HCT116 (cell line): ENCODE measurements around the gene WFDC12. TPM values are rescaled to one million over a fixed set of nuclear protein-coding genes. Genes with fewer than 3 reads are reported as not detected.

Experiments
- ATAC-seq: fragments of 200-7000 bp; cut with Tn5 transposase; 2 replicates; pipeline ENCODE4 v1.9.1; 2020; ENCODE audit warnings: mild to moderate bottlenecking, moderate library complexity
- BruUV-seq: library from RNA; stranded (reverse); fragments of 400-500 nt; replicated peaks from 2 replicates; lab custom pipeline; 2021; lab: Mats Ljungman, UMichigan
- CTCF ChIA-PET: fragments of 300-600 bp; sonication (Branson Sonifier 250); formaldehyde crosslinking; loops from one replicate; lab custom pipeline; 2021; ENCODE audit warnings: antibody characterized with exemption; lab: Charles Lee
- POLR2A ChIA-PET: fragments of 300-600, 350-600 bp; sonication (Branson Sonifier 250); formaldehyde crosslinking; loops from one replicate; lab custom pipeline; 2021; ENCODE audit warnings: antibody characterized with exemption; lab: Charles Lee
- RAD21 ChIA-PET, 2 experiments: fragments of 300-600 bp; sonication (Branson Sonifier 250); formaldehyde crosslinking; loops; one replicate each; lab custom pipeline; 2023; ENCODE audit warnings: low total read pairs in 2 of 2; ENCODE audit not compliant: uncharacterized antibody in 2 of 2, unreplicated experiment in 2 of 2, low non-redundant PET in 1 of 2; lab: Charles Lee
- DNase-seq: peaks from one replicate; pipeline ENCODE4 v3.0.0-alpha.2; 2010; ENCODE audit warnings: low read depth, low spot score
- H2AFZ ChIP-seq: fragments of 200-600 bp; shearing (Covaris generic), sonication (generic); 2 replicates; pipeline ENCODE4 v1.6.1; 2017; ENCODE audit warnings: low read depth, mixed run types, mixed read lengths, antibody characterized with exemption, low read length; ENCODE audit not compliant: poor library complexity, severe bottlenecking
- H3K27ac ChIP-seq: 2 replicates; pipeline ENCODE4 v1.5.1; 2012; ENCODE audit warnings: low read depth, low read length
- H3K27me3 ChIP-seq: fragments of 200-600 bp; sonication (generic); 2 replicates; pipeline ENCODE4 v1.6.1; 2016; ENCODE audit warnings: mixed run types, low read length, mixed read lengths; ENCODE audit not compliant: insufficient read depth
- H3K36me3 ChIP-seq, 2 experiments: fragments of 200-500 bp in 1 of 2; fragments of 200-600 bp in 1 of 2; sonication (Bioruptor generic) in 1 of 2; sonication (generic) in 1 of 2; 2 replicates each; pipeline versions ENCODE4 v1.5.1 to v1.6.1; 2014 to 2016; ENCODE audit warnings: low read length in 2 of 2, inconsistent platforms in 1 of 2, mixed read lengths in 1 of 2, mixed run types in 1 of 2; ENCODE audit not compliant: insufficient read depth in 2 of 2, control insufficient read depth in 1 of 2
- H3K4me1 ChIP-seq, 2 experiments: fragments of 200-600 bp in 1 of 2; sonication (generic) in 1 of 2; 2 replicates each; pipeline versions ENCODE4 v1.5.1 to v1.6.1; 2012 to 2017; ENCODE audit warnings: low read length in 2 of 2, inconsistent platforms in 1 of 2, mild to moderate bottlenecking in 1 of 2, mixed read lengths in 1 of 2, mixed run types in 1 of 2, moderate library complexity in 1 of 2; ENCODE audit not compliant: insufficient read depth in 2 of 2, control insufficient read depth in 1 of 2
- H3K4me2 ChIP-seq: fragments of 200-600 bp; sonication (generic); 2 replicates; pipeline ENCODE4 v1.6.1; 2017; ENCODE audit warnings: mixed run types, low read length, mixed read lengths
- H3K4me3 ChIP-seq, 2 experiments: fragments of 200-600 bp in 1 of 2; sonication (generic) in 1 of 2; replicated peaks in 1 of 2; 2 replicates each; pipeline ENCODE4 v1.5.1; 2011 to 2016; ENCODE audit warnings: low read length in 2 of 2, control low read depth in 1 of 2, low read depth in 1 of 2, mild to moderate bottlenecking in 1 of 2, mixed read lengths in 1 of 2, mixed run types in 1 of 2
- H3K79me2 ChIP-seq: fragments of 200-600 bp; sonication (generic); 2 replicates; pipeline ENCODE4 v1.6.1; 2017; ENCODE audit warnings: mild to moderate bottlenecking, mixed run types, low read length, moderate library complexity, mixed read lengths; ENCODE audit not compliant: insufficient read depth
- H3K9ac ChIP-seq: fragments of 200-600 bp; sonication (generic); 2 replicates; pipeline ENCODE4 v1.6.1; 2016; ENCODE audit warnings: low read length, mixed read lengths
- H3K9me2 ChIP-seq: fragments of 200-600 bp; sonication (generic), shearing (Covaris generic); 2 replicates; pipeline ENCODE4 v1.6.1; 2017; ENCODE audit warnings: mixed run types, mild to moderate bottlenecking, moderate library complexity; ENCODE audit not compliant: insufficient read depth
- H3K9me3 ChIP-seq, 2 experiments: fragments of 200-500 bp in 1 of 2; fragments of 200-600 bp in 1 of 2; sonication (Bioruptor generic) in 1 of 2; sonication (generic) in 1 of 2; 2 replicates each; pipeline ENCODE4 v1.6.1; 2014 to 2017; ENCODE audit warnings: low read length in 2 of 2, mixed read lengths in 2 of 2, inconsistent platforms in 1 of 2, low read depth in 1 of 2, mild to moderate bottlenecking in 1 of 2, mixed run types in 1 of 2, moderate library complexity in 1 of 2; ENCODE audit not compliant: control insufficient read depth in 1 of 2, insufficient read depth in 1 of 2
- H4K20me1 ChIP-seq: fragments of 200-600 bp; sonication (generic), shearing (Covaris generic); 2 replicates; pipeline ENCODE4 v1.6.1; 2017; ENCODE audit warnings: mixed run types, mild to moderate bottlenecking, moderate library complexity; ENCODE audit not compliant: insufficient read depth
- CBX3 ChIP-seq: IDR thresholded peaks from 2 replicates; pipeline ENCODE4 v1.6.1; 2012; ENCODE audit warnings: low read depth
- CEBPB ChIP-seq: IDR thresholded peaks from 2 replicates; pipeline ENCODE4 v1.6.1; 2012; ENCODE audit warnings: low read depth
- EGR1 ChIP-seq: IDR thresholded peaks from 2 replicates; pipeline ENCODE4 v1.6.1; 2012; ENCODE audit warnings: low read depth
- ELF1 ChIP-seq: IDR thresholded peaks from 2 replicates; pipeline ENCODE4 v1.6.1; 2012; ENCODE audit warnings: low read depth, borderline replicate concordance
- JUND ChIP-seq: IDR thresholded peaks from 2 replicates; pipeline ENCODE4 v1.6.1; 2012
- MAX ChIP-seq: IDR thresholded peaks from 2 replicates; pipeline ENCODE4 v1.6.1; 2012
- RAD21 ChIP-seq: IDR thresholded peaks from 2 replicates; pipeline ENCODE4 v1.6.1; 2012; ENCODE audit warnings: low read depth, mild to moderate bottlenecking
- REST ChIP-seq: IDR thresholded peaks from 2 replicates; pipeline ENCODE4 v1.6.1; 2012; ENCODE audit warnings: low read depth
- SIN3A ChIP-seq: IDR thresholded peaks from 2 replicates; pipeline ENCODE4 v1.6.1; 2012; ENCODE audit warnings: low read depth
- ZFX ChIP-seq: fragments of 450-650 bp; IDR thresholded peaks from 2 replicates; pipeline ENCODE4 v1.6.1; 2017
- ZNF274 ChIP-seq: fragments of 200-500 bp; sonication (Bioruptor generic); IDR thresholded peaks from 2 replicates; pipeline ENCODE4 v1.6.1; 2014; ENCODE audit warnings: mild to moderate bottlenecking, low read depth, low read length, inconsistent platforms
- intact Hi-C: fragments of 100-400 bp; cut with micrococcal nuclease; formaldehyde crosslinking; loops from 2 replicates; pipeline ENCODE4 v1.10.0; 2022
- total RNA-seq: library from RNA; stranded (reverse); gene quantifications from one replicate; pipeline ENCODE4 v1.2.1, GENCODE V29; 2021; ENCODE audit not compliant: unreplicated experiment
- TF ChIP-seq, protein P1 (sequence below), 3 experiments: fragments of 200-600 bp in 1 of 3; sonication (generic) in 1 of 3; IDR thresholded peaks in 2 of 3; conservative IDR thresholded peaks in 1 of 3; 2 replicates each; pipeline ENCODE4 v1.5.1; 2012 to 2017; ENCODE audit warnings: low read depth in 2 of 3, low read length in 2 of 3, antibody characterized with exemption in 1 of 3, borderline replicate concordance in 1 of 3, control low read depth in 1 of 3, mild to moderate bottlenecking in 1 of 3, mixed read lengths in 1 of 3, mixed run types in 1 of 3, moderate library complexity in 1 of 3; ENCODE audit not compliant: insufficient read depth in 1 of 3

WFDC12 gene
- total RNA-seq, 1 experiment from 2014 or later, result not detected

DNA sequence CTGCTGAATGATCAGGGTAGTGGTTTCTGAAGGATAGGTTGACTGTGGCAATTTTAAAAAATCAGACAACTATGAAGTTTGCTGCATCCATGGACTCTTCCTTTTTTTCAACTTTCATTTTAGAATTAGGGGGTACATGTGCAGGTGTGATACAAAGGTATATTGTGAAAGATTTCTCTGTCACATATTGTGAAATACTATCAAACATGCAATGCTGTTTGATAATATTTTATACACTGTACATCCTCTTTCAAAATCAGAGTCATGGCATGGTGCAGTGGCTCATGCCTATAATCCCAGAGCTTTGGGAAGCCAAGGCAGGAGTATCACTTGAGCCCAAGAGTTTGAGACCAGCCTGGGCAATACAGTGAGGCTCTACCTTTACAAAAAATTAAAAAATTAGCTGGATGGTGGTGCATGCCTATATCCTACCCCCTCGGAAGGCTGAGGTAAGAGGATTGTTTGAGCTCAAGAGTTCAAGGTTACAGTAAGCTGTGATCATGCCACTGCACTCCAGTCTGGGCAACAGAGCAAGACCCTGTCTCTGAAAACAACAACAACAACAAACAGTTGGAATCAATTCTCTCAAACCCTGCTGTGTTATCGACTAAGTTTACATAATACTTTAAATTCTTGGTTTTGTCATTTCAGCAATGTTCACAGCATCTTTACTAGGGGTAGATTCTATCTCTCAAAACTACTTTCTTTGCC lies 4.6 kb downstream of the WFDC12 start (continued):
- TF ChIP-seq ZNF274 (no peak), ZFX (no peak), SIN3A (no peak), ELF1 (no peak)

- intact Hi-C loops, result no loop called here
- no peak for DNase-seq
- no TSS peak for BruUV-seq
- H3K4me1 ChIP-seq, result no peaks in the 10 kb centered on the region
- H3K4me3 ChIP-seq, result no peak overlapping the region
- no peak overlapping the region for H3K9ac ChIP-seq
- POLR2A ChIA-PET, result interaction anchor here (1.1 kb wide), 1 partner anchor 21 kb away, joined by 3 read pairs; no protein-coding TSS in a partner anchor
- no peak overlapping the region for H2AFZ ChIP-seq
- H4K20me1 ChIP-seq, result no peaks in the 10 kb centered on the region
- H3K9me2 ChIP-seq, result no peaks in the 10 kb centered on the region
- H3K79me2 ChIP-seq, result no peaks in the 10 kb centered on the region
- no peaks in the 10 kb centered on the region for H3K36me3 ChIP-seq
- peak; percentile 10; the same call in 1 of the 2 replicates for TF ChIP-seq RAD21
- TF ChIP-seq MAX, result no peak
- no peak for TF ChIP-seq JUND
- no peak for TF ChIP-seq EGR1
- TF ChIP-seq ELF1, result no peak
- no peak for TF ChIP-seq CBX3
- TF ChIP-seq CEBPB, result no peak
- TF ChIP-seq ZFX, result no peak
- TF ChIP-seq, protein P1, sequence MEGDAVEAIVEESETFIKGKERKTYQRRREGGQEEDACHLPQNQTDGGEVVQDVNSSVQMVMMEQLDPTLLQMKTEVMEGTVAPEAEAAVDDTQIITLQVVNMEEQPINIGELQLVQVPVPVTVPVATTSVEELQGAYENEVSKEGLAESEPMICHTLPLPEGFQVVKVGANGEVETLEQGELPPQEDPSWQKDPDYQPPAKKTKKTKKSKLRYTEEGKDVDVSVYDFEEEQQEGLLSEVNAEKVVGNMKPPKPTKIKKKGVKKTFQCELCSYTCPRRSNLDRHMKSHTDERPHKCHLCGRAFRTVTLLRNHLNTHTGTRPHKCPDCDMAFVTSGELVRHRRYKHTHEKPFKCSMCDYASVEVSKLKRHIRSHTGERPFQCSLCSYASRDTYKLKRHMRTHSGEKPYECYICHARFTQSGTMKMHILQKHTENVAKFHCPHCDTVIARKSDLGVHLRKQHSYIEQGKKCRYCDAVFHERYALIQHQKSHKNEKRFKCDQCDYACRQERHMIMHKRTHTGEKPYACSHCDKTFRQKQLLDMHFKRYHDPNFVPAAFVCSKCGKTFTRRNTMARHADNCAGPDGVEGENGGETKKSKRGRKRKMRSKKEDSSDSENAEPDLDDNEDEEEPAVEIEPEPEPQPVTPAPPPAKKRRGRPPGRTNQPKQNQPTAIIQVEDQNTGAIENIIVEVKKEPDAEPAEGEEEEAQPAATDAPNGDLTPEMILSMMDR (IDR thresholded peaks at IDR 0.05 in 2 of 3, conservative IDR thresholded peaks at IDR 0.05 in 1 of 3; ENCODE audit: borderline replicate concordance in 1 of 3, insufficient read depth in 1 of 3, low read depth in 2 of 3, low read length in 2 of 3), result peak in 2 of 3 experiments; percentile 5 to 43; a peak in 1 of 6 replicates
- TF ChIP-seq REST, result no peak
- TF ChIP-seq, all 23 proteins: peak for 2
- no peaks in the 10 kb centered on the region for H3K9me3 ChIP-seq
- no peak overlapping the region for H3K4me2 ChIP-seq
- peak; percentile 66 for ATAC-seq
- ChIA-PET CTCF (interaction anchor here (0.5 to 1.8 kb wide), 9 partner anchors 9 to 176 kb away, joined by 3 to 7 read pairs (median 3); no protein-coding TSS in a partner anchor), RAD21 (no interaction called here)
- H3K27me3 ChIP-seq, result no peaks in the 10 kb centered on the region; the same call in 1 of the 2 replicates
- no peak overlapping the region for H3K27ac ChIP-seq
These were observed 6.2 kb downstream of the WFDC12 start for GRCh38 chr20:45118028-45118427.
